Liver (tissue), 9 donors: ENCODE results near the gene SLC25A45. TPM values are rescaled to one million over a fixed set of nuclear protein-coding genes. Genes with fewer than 3 reads are reported as not detected.

Experiments
- DNase-seq: peaks from one replicate; pipeline ENCODE4 v3.0.0-alpha.2; 2017; ENCODE audit warnings: low spot score
- H3K27ac ChIP-seq, 2 donors: one replicate each; pipeline ENCODE4 v1.7.0; 2013; ENCODE audit warnings: inconsistent platforms in 2 of 2, low read length in 2 of 2, control low read depth in 1 of 2, low read depth in 1 of 2, mild to moderate bottlenecking in 1 of 2
- H3K27me3 ChIP-seq, 4 donors: one replicate each; pipeline versions ENCODE4 v1.6.1 to v1.7.0; 2013; ENCODE audit warnings: low read length in 3 of 4, inconsistent platforms in 1 of 4, mild to moderate bottlenecking in 1 of 4, moderate library complexity in 1 of 4; ENCODE audit not compliant: control insufficient read depth in 4 of 4, insufficient read depth in 4 of 4
- H3K36me3 ChIP-seq, 4 donors: one replicate each; pipeline versions ENCODE4 v1.6.1 to v1.7.0; 2013; ENCODE audit warnings: low read length in 3 of 4, mild to moderate bottlenecking in 3 of 4, low read depth in 1 of 4, moderate library complexity in 1 of 4; ENCODE audit not compliant: control insufficient read depth in 4 of 4, insufficient read depth in 3 of 4
- H3K4me1 ChIP-seq, 4 donors: one replicate each; pipeline versions ENCODE4 v1.6.1 to v1.7.0; 2013; ENCODE audit warnings: low read length in 3 of 4, mild to moderate bottlenecking in 3 of 4, moderate library complexity in 1 of 4; ENCODE audit not compliant: control insufficient read depth in 4 of 4, insufficient read depth in 4 of 4
- H3K4me3 ChIP-seq, 3 donors: one replicate each; pipeline versions ENCODE4 v1.6.1 to v1.7.0; 2013; ENCODE audit warnings: low read length in 3 of 3, control low read depth in 1 of 3, low read depth in 1 of 3, mild to moderate bottlenecking in 1 of 3
- H3K9ac ChIP-seq, 2 donors: one replicate each; pipeline ENCODE4 v1.7.0; 2013; ENCODE audit warnings: low read length in 2 of 2, mild to moderate bottlenecking in 2 of 2, moderate library complexity in 2 of 2, control low read depth in 1 of 2, low read depth in 1 of 2
- H3K9me3 ChIP-seq, 4 donors: one replicate each; pipeline versions ENCODE4 v1.6.1 to v1.7.0; 2013; ENCODE audit warnings: low read length in 3 of 4; ENCODE audit not compliant: control insufficient read depth in 4 of 4
- ATF3 ChIP-seq: IDR thresholded peaks from 2 replicates; pipeline ENCODE4 v1.6.1; 2016; ENCODE audit warnings: antibody characterized with exemption
- CTCF ChIP-seq: fragments of 150-350 bp; IDR thresholded peaks from 2 replicates; pipeline ENCODE4 v1.5.1; 2017; ENCODE audit warnings: improper control_type of control experiment, low read depth, low read length; ENCODE audit not compliant: missing input control
- EGR1 ChIP-seq, 2 donors: IDR thresholded peaks; 2 replicates each; pipeline ENCODE4 v1.6.1; 2016 to 2018; ENCODE audit warnings: antibody characterized with exemption in 2 of 2, low read depth in 2 of 2
- FOXA1 ChIP-seq: IDR thresholded peaks from 2 replicates; pipeline ENCODE4 v1.6.1; 2016; ENCODE audit warnings: antibody characterized with exemption
- FOXA2 ChIP-seq: IDR thresholded peaks from 2 replicates; pipeline ENCODE4 v1.6.1; 2016; ENCODE audit warnings: antibody characterized with exemption
- GABPA ChIP-seq, 2 donors: IDR thresholded peaks in 1 of 2; conservative IDR thresholded peaks in 1 of 2; 2 replicates each; pipeline ENCODE4 v1.6.1; 2016; ENCODE audit warnings: antibody characterized with exemption in 2 of 2, mild to moderate bottlenecking in 1 of 2, moderate library complexity in 1 of 2
- HNF4A ChIP-seq, 2 donors: conservative IDR thresholded peaks; 2 replicates each; pipeline ENCODE4 v1.6.1; 2016; ENCODE audit warnings: antibody characterized with exemption in 2 of 2, mild to moderate bottlenecking in 2 of 2
- MAX ChIP-seq: IDR thresholded peaks from 2 replicates; pipeline ENCODE4 v1.6.1; 2016; ENCODE audit warnings: antibody characterized with exemption
- NR2F2 ChIP-seq: IDR thresholded peaks from 2 replicates; pipeline ENCODE4 v1.6.1; 2016; ENCODE audit warnings: antibody characterized with exemption
- RAD21 ChIP-seq, 2 donors: IDR thresholded peaks; 2 replicates each; pipeline ENCODE4 v1.6.1; 2016; ENCODE audit warnings: antibody characterized with exemption in 2 of 2, mild to moderate bottlenecking in 2 of 2
- REST ChIP-seq: IDR thresholded peaks from 2 replicates; pipeline ENCODE4 v1.6.1; 2016; ENCODE audit warnings: antibody characterized with exemption, mild to moderate bottlenecking
- RXRA ChIP-seq, 2 donors: IDR thresholded peaks; 2 replicates each; pipeline ENCODE4 v1.6.1; 2017 to 2018; ENCODE audit warnings: antibody characterized with exemption in 2 of 2, mild to moderate bottlenecking in 1 of 2
- SP1 ChIP-seq: IDR thresholded peaks from 2 replicates; pipeline ENCODE4 v1.6.1; 2018; ENCODE audit warnings: antibody characterized with exemption, mild to moderate bottlenecking
- TAF1 ChIP-seq: conservative IDR thresholded peaks from 2 replicates; pipeline ENCODE4 v1.6.1; 2016; ENCODE audit warnings: antibody characterized with exemption, mild to moderate bottlenecking
- YY1 ChIP-seq: IDR thresholded peaks from 2 replicates; pipeline ENCODE4 v1.6.1; 2016; ENCODE audit warnings: antibody characterized with exemption, mild to moderate bottlenecking
- WGBS: extraction: QIAGEN DNeasy Blood & Tissue Kit; methylation state at CpG from one replicate; pipeline ENCODE4 v1.1.7; 2013; 5-methylcytosine and 5-hydroxymethylcytosine counted together
- polyA plus RNA-seq, 2 donors: library from polyadenylated mRNA; stranded (reverse) in 1 of 2; unstranded in 1 of 2; fragments of 200-250 nt in 1 of 2; fragments of >200 nt in 1 of 2; fragmentation: Nextera tagmentation in 1 of 2; extraction: Ambion mirVana in 1 of 2; gene quantifications; one replicate each; pipeline versions ENCODE4 v1.2.1 to v1.2.3, GENCODE V29; 2013 to 2015
- total RNA-seq, 2 donors: library from RNA; depleted of rRNA; stranded (reverse); fragments of >200 nt; gene quantifications; one replicate each; pipeline ENCODE4 v1.2.3, GENCODE V29; 2014
- donor health status: healthy.
- donor health status: healthy.
- donor health status: healthy.
- donor health status: healthy.
- donor health status: healthy.

Gene SLC25A45
- total and polyA plus RNA-seq, 4 donors: 4.5 to 6.8 (median 5.3) TPM

- Histone ChIP-seq H3K27ac (peak within 1 kb of the TSS; percentile 83 to 85), H3K27me3 (no peaks in the 10 kb centered on the region), H3K4me1 (peaks cover 5 to 18% (median 12%) of the 10 kb centered on the region in 4 donors), H3K4me3 (peak within 1 kb of the TSS; percentile 65 to 94 (median 79)), H3K9me3 (no peaks in the 10 kb centered on the region), H3K9ac (peak within 1 kb of the TSS; percentile 77 to 78), H3K36me3 (no peaks in the 10 kb centered on the region)
- WGBS: 2% methylated on average over 76 of the region's 76 CpGs
- TF ChIP-seq YY1 (peak; percentile 41), CTCF (no peak), SP1 (peak; percentile 20), FOXA1 (no peak)
- peak; percentile 92 for DNase-seq
Observed at GRCh38 chr11:65386307-65387140, 4.1 kb upstream of the SLC25A45 start, which contains the start of gene FRMD8. Gene FRMD8, plus strand, starts transcription at chr11:65386637. Its CDS starts 400 bp downstream, at chr11:65387037.

GRCh38 chr11:65384301-65384889, 1.9 kb upstream of the SLC25A45 start:
- WGBS: 69% methylated on average over 8 of the region's 8 CpGs
- DNase-seq: no peak
- Histone ChIP-seq H3K9me3 (no peaks in the 10 kb centered on the region), H3K4me1 (peaks cover 7 to 31% (median 21%) of the 10 kb centered on the region in 4 donors), H3K27ac (peak overlapping the region; percentile 58 to 68), H3K36me3 (no peaks in the 10 kb centered on the region), H3K4me3 (no peak overlapping the region), H3K9ac (peak overlapping the region in 1 of 2 donors; percentile 9), H3K27me3 (no peaks in the 10 kb centered on the region)
- TF ChIP-seq RXRA (IDR thresholded peaks at IDR 0.05): no peak
- no peak for TF ChIP-seq TAF1
- TF ChIP-seq GABPA (IDR thresholded peaks at IDR 0.05 in 1 of 2, conservative IDR thresholded peaks at IDR 0.05 in 1 of 2): no peak

- WGBS: 92% methylated on average over 6 of the region's 6 CpGs
- H3K27me3 ChIP-seq: no peaks in the 10 kb centered on the region
- H3K4me3 ChIP-seq: no peak overlapping the region
- H3K4me1 ChIP-seq: peaks cover 7 to 34% (median 21%) of the 10 kb centered on the region in 4 donors
- H3K9me3 ChIP-seq: no peaks in the 10 kb centered on the region
- no peaks in the 10 kb centered on the region for H3K36me3 ChIP-seq
- DNase-seq: no peak
- TF ChIP-seq ATF3 (no peak), GABPA (IDR thresholded peaks at IDR 0.05 in 1 of 2, conservative IDR thresholded peaks at IDR 0.05 in 1 of 2) (no peak), HNF4A (conservative IDR thresholded peaks at IDR 0.05) (no peak), MAX (no peak), EGR1 (IDR thresholded peaks at IDR 0.05; ENCODE audit: low read depth in 2 of 2) (no peak), RAD21 (IDR thresholded peaks at IDR 0.05) (no peak), YY1 (no peak), RXRA (IDR thresholded peaks at IDR 0.05) (no peak), FOXA2 (no peak), NR2F2 (no peak), TAF1 (no peak), CTCF (no peak), REST (no peak), SP1 (no peak)
- H3K27ac ChIP-seq: peak overlapping the region; percentile 58 to 68
- no peak overlapping the region for H3K9ac ChIP-seq
Observed at GRCh38 chr11:65383778-65384177, 1.3 kb upstream of the SLC25A45 start.
